Fibroblast of the conjunctiva (primary cell): ENCODE results near the gene FAM124A.

Experiments
- DNase-seq: peaks from one replicate; pipeline ENCODE4 v3.0.0-alpha.2; 2010; ENCODE audit warnings: low read depth

Gene FAM124A, protein sequence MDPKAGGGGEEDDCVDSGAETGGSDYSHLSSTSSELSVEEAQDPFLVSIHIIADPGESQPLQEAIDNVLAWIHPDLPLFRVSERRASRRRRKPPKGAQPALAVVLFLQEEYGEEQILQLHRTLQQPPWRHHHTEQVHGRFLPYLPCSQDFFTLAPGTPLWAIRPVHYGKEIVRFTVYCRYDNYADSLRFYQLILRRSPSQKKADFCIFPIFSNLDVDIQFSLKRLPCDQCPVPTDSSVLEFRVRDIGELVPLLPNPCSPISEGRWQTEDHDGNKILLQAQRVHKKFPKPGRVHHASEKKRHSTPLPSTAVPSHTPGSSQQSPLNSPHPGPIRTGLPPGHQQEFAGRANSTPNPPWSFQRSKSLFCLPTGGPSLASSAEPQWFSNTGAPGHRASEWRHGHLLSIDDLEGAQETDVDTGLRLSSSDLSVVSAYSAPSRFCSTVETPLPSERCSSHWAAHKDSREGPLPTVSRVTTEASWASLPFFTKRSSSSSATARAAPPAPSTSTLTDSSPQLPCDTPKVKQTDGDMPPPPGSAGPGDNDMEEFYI

DNA sequence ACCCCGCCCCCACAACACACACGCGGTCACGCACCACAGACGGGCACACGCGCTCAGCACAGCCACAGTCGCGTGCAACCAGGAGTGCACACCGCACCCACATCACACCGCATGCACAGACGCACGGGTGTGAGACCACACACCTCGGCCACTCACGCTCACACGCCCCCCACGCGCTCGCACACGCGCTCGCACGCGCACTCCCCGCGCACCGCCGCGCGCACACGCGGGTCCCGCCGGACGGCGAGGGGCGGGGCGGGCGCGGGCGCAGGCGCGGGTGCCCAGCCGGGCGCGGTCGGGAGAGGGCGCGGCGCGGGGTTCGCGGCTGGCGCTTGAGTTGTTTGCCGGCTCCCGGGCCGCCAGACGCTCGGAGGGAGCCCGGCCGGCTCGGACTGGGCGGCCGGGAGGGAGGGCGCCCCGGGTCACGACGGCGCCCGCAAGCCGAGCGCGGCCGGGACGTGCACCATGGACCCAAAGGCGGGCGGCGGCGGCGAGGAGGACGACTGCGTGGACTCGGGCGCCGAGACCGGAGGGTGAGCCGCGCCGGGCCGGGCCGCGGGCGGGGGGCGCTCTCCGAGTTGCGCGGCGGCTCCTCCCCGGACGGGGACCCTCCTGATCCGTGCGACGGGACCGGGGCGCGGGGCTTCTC lies at the start of gene FAM124A:
FAM124A (plus strand) TSS at position 362 of the 649 bp plus-strand sequence; CDS start at position 466, 104 bp downstream.
- DNase-seq, result no peak

DNA sequence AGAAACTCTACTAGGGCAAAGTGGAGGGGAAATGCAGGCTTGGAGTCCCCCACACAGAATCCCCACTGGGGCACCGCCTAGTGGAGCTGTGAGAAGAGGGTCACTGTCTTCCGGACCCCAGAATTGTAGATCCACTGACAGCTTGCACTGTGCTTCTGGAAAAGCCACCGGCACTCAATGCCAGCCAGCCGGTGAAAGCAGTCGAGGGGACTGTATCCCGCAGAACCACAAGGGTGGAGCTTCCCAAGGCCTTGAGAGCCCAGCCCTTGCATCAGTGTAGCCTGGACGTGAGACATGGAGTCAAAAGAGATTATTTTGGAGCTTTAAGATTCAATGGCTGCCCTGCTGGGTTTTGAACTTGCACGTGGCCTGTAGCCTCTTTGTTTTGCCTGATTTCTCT lies 47.2 kb upstream of the FAM124A start:
- DNase-seq, result no peak

DNA sequence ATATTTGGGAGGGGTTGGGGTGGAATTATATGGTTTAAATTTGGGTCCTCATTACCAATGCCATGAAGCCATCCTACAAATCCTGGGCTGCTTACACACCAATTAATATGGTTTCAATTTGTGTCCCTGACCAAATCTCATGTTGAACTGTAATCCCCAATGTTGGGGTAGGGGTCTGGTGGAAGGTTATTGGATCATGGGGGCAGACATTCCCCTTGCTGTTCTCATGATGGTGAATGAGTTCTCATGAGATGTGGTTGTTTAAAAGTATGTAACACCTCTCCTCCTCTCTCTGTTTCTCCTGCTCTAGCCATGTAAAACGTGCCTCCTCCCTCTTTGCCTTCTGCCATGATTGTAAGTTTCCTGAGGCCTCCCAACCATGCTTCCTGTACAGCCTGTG lies 46.6 kb upstream of the FAM124A start:
- DNase-seq, result no peak

- DNase-seq, result no peak
Measured at GRCh38 chr13:51177188-51177587, 45.0 kb upstream of the FAM124A start.

DNA sequence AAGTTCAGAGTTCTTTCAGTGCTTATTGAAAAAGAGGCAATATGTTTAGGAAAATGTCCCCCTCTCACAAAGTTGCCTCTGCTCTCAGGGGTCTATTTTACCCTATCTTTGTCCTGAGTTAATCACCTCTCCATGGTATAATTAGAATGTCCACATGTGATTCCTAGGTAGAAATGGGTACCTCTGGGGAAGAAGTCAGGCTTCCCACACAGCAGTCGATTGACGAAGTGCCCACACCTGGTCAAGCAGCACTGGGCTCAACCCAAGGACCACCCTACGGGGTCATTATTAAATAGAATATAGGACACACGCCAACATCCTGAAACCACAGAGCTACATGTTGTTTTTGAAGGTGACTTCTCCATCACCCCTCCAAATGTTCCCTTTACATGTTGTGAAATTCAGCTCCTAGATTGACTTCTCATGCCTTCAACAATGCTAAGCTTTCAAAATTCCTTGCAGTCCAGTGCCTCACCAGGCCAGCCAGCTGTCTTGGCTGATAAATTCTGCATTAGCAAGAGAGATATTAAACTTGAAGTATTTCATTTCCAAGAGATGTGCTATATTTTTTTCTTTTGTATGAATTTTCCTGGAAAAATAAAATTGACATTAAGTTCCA lies 43.6 kb upstream of the FAM124A start:
- no peak for DNase-seq

DNA sequence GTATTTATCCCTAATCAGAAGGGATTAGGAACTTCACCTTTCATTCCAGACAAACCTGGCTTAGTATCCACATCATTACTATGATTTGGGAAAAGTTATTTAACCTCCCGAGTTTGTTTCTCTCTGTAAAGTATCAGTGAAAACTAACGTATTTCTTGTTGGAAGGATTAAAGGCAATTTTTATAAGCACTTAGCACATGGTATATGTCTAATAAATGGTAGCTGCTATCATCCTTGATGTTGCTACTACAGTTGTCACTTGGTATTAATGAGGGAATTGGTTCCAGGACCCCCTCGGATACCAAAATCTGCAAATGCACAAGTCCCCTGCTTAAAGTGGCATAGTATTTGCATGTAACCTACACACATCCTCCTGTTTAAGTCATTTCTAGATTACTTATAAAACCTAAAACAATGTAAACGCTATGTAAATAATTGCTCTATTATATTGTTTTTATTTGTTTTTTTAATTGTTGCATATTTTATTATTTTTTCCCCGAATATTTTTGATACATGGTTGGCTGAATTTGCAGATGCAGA lies 42.7 kb upstream of the FAM124A start:
- DNase-seq, result no peak

- DNase-seq, result no peak
Measured at GRCh38 chr13:51180853-51181511, 41.2 kb upstream of the FAM124A start.

- no peak for DNase-seq
Measured at GRCh38 chr13:51181786-51182383, 40.3 kb upstream of the FAM124A start.

GRCh38 chr13:51191743-51192142 lies 30.5 kb upstream of the FAM124A start:
- DNase-seq, result no peak

GRCh38 chr13:51192348-51192747 lies 29.9 kb upstream of the FAM124A start:
- no peak for DNase-seq

GRCh38 chr13:51193387-51193786 lies 28.8 kb upstream of the FAM124A start:
- DNase-seq, result no peak

GRCh38 chr13:51194942-51195341 lies 27.3 kb upstream of the FAM124A start:
- DNase-seq, result no peak

DNA sequence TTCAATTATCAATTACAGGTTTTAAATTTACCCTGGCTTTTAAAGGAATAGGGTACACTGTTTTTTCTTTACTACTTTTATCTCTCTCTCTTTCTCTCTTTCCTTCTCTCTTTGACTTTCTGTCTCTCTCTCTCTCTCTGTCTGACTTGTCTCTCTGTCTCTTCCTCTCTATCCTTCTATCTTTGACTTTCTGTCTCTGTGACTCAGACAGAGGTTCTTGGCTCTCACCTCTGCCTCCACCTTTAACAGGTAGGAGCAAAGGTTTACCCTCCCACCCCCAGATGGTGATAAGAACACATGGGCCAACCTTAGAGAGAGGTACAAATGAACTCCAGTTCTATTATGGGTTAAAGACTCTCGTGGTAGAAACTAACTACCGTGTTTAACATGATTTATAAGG lies 20.3 kb upstream of the FAM124A start:
- no peak for DNase-seq

- DNase-seq, result no peak
Measured at GRCh38 chr13:51202477-51203046, 19.6 kb upstream of the FAM124A start.

DNA sequence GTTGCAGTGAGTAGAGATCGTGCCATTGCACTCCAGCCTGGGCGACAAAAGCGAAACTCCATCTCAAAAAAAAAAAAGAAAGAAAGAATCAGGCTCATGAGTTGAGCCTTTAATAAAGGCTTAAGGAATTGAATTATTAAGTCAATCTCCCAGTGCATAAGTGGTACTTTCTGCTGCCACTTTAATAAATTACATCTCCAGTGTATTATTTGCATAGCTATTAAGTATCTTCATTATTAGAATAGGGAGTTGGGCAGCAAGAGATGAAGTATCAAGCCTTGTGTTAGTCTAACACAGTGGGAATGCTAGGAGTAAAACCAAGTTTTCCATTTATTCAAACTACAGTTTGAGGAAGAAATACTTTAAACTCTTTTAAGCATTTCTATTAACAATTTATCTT lies 15.6 kb upstream of the FAM124A start:
- no peak for DNase-seq

DNA sequence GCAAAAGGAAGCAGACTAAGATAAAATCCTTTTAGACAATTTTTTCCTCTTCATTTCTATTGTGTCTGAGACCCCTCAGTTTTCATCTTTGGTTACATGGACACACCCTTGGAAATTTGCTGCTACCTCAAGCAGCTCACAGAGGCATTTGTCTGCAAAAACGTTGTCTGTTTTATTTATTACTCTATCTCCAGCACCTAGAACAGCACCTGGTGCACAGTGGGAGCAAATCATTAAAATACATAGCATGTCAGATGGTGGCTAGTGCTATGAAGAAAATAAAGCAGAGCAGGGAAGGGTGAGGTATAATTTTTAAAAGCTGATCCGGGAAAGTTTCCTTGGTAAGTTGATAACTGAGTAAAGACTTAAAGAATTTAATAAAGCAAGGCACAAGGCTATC lies 14.3 kb upstream of the FAM124A start:
- DNase-seq, result no peak

- no peak for DNase-seq
Measured at GRCh38 chr13:51208716-51209115, 13.5 kb upstream of the FAM124A start.

DNA sequence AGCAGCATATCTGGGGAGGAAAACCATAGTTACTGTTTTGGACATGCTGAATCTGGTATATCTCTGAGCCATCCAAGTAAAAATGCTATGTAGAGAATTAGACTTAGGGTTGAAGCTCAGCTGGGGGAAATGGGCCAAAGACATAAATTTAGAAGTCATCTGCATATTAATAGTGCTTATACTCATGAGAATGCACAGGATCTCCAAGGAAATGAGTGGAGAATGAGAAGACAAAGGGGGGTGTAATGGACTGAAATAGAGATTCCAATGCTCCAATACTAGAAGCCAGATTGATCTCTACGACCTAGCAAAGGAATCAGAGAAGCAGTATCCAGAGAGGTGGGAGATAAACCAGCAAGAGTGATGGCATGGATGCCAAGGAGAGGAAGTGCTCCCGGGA lies 10.3 kb upstream of the FAM124A start:
- DNase-seq, result no peak

DNA sequence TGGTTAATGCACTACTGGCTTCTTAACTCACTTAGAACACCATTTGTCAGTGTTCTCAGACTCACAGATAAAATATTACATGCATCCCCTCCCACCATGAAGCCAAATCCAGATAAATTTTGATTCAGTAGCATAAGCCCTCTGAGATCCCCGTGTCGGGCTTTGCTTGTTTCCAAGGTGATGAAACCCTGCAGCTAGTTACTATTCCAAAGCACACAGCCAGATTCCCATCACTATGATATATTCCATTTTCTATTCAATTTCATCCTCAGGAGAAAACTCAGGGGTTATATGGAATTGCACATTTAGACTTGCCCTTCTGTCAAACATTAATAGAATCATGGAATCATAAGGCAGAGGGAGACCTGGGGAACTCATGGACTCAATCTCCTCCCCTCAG lies 9.4 kb upstream of the FAM124A start:
- DNase-seq, result no peak

GRCh38 chr13:51213173-51213728 lies 8.9 kb upstream of the FAM124A start:
- no peak for DNase-seq

GRCh38 chr13:51218626-51219025 lies 3.6 kb upstream of the FAM124A start:
- no peak for DNase-seq
